Lower leg skin (tissue), 4 donors: ENCODE data around the gene APBB2. TPM values are rescaled to one million over a fixed set of nuclear protein-coding genes. Genes with fewer than 3 reads are reported as not detected.

Source experiments
- DNase-seq, 2 donors: peaks; one replicate each; pipeline ENCODE4 v3.0.0-alpha.2; 2019; ENCODE audit warnings: low spot score in 2 of 2
- H3K4me3 ChIP-seq: fragments of 200-600 bp; sonication (generic); 2 replicates; pipeline ENCODE4 v1.5.1; 2017; ENCODE audit warnings: mild to moderate bottlenecking, low read depth; ENCODE audit not compliant: poor library complexity, severe bottlenecking
- POLR2A ChIP-seq, 2 donors: fragments of 450-650 bp; IDR thresholded peaks; one replicate each; pipeline ENCODE4 v1.6.1; 2016 to 2017; ENCODE audit warnings: antibody characterized with exemption in 2 of 2, mild to moderate bottlenecking in 1 of 2, moderate library complexity in 1 of 2
- WGBS, 2 donors: methylation state at CpG; one replicate each; pipeline ENCODE4 v1.1.5; 2018; 5-methylcytosine and 5-hydroxymethylcytosine counted together
- intact Hi-C: fragments of 100-400 bp; cut with DNase I; formaldehyde crosslinking; loops from one replicate; pipeline ENCODE4 v1.15.0; 2023; ENCODE audit warnings: low total_unique reads
- total RNA-seq, 4 donors: library from RNA; depleted of rRNA; stranded (reverse); fragments of >200 nt; gene quantifications; one replicate each; pipeline ENCODE4 v1.1.0, GENCODE V29; 2016
- TF ChIP-seq, protein P1 (sequence below), 3 donors: fragments of 450-650 bp; IDR thresholded peaks; one replicate each; pipeline ENCODE4 v1.5.1; 2016; ENCODE audit warnings: antibody characterized with exemption in 3 of 3, mild to moderate bottlenecking in 3 of 3, moderate library complexity in 2 of 3

APBB2 gene
- total RNA-seq, 4 donors from 2014 or later, result 24.0 to 49.2 (median 43.3) TPM

DNA sequence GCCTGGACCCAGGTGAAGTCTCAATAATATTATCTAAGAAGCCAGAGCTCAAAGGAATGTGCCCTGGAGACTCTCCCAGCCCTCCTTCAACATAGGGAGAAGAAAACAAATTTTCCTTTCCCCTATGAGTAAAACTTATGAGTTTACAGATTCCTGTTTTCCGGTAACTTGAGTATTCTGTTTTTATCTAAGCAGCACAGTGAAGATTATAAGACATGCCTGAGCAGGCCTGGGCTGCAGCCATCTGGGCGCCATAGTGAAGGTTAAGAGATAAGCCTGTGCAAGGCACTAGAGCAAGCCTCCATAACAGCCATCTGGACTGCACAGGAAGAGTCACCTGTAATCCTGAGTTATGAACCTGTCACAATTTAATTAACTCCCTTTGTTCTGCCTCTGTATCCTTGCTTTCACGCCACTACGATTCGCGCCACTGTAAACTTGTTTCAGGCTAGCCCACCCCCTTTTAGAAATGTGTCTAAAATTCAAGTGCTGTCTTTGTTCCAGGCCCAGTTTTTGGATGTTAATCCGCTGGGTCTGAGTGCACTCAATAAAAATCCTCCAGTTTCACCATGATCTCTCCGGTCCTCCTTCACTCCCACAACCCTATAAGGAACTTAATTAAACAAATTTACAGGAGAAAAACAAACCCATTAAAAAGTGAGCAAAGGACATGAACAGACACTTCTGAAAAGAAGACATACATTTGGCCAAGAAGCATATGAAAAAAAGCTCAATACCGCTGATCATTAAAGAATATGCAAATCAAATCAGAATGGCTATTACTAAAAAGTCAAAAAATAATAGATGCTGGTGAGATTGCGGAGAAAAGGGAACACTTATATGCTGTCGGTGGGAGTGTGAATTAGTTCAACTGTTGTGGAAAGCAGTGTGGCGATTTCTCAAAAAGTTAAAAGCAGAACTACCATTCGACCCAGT lies 189.5 kb downstream of the APBB2 start:
- no peak for TF ChIP-seq POLR2A (IDR thresholded peaks at IDR 0.05)
- TF ChIP-seq, protein P1, sequence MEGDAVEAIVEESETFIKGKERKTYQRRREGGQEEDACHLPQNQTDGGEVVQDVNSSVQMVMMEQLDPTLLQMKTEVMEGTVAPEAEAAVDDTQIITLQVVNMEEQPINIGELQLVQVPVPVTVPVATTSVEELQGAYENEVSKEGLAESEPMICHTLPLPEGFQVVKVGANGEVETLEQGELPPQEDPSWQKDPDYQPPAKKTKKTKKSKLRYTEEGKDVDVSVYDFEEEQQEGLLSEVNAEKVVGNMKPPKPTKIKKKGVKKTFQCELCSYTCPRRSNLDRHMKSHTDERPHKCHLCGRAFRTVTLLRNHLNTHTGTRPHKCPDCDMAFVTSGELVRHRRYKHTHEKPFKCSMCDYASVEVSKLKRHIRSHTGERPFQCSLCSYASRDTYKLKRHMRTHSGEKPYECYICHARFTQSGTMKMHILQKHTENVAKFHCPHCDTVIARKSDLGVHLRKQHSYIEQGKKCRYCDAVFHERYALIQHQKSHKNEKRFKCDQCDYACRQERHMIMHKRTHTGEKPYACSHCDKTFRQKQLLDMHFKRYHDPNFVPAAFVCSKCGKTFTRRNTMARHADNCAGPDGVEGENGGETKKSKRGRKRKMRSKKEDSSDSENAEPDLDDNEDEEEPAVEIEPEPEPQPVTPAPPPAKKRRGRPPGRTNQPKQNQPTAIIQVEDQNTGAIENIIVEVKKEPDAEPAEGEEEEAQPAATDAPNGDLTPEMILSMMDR (IDR thresholded peaks at IDR 0.05), result no peak
- no peak for DNase-seq
- WGBS, 2 donors, result 90 to 96% methylated on average over 13 of the region's 13 CpGs
- intact Hi-C loops, result no loop called here
- H3K4me3 ChIP-seq, result no peak overlapping the region

DNA sequence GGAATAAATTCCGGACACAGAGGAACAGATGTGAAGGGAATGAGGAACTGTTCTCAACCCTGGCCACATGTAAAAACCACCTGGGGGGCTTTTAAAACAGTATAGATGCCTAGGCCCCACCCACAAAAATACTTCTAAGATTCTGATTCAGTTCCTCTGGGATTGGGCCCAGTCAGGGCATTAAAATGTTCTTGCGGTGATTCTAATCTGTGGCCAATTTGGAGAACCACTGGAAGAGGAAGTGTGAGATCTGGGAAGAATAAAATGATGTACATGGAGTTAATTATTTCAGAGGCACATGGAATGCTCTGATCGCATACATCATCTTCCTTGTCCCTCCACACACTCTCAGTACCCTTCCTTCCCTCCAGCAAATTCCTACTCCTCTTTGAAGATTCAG lies 192.2 kb downstream of the APBB2 start:
- TF ChIP-seq, protein P1 (IDR thresholded peaks at IDR 0.05), result no peak
- TF ChIP-seq POLR2A (IDR thresholded peaks at IDR 0.05), result no peak
- intact Hi-C loops, result no loop called here
- no peak for DNase-seq
- 74 to 84% methylated on average over 3 of the region's 3 CpGs for WGBS, 2 donors
- no peak overlapping the region for H3K4me3 ChIP-seq

DNA sequence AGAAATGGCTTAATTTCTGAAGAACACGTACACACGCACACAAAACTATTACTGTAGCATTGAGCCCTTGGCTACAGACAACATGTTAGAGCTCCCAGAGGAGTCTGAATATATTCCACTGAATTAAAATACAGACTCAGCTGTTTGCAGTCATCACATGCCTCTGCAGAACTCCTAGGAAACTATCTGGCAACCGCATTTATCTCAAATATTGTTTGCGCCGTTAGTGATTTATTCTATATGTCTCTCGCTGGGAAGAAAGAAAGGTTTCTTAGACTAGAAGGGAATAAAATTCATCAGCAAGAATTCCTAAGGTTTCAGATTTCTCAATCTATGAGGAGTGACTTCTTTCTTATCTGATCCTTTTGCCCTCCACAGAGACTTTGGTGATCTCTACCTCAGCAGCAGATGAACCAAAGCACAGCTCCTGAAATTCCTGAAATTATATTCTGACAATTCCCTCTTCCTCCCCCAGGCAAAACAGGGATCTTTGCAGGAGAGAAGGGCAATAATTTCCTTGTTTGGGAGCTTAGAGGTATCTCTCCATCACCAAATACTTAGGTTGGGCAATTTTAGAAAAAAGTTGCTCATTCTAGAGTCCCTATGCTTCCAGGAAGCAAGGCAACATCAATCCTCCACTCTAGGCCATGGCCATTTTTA lies 199.2 kb downstream of the APBB2 start:
- TF ChIP-seq POLR2A (IDR thresholded peaks at IDR 0.05), result no peak
- TF ChIP-seq, protein P1 (IDR thresholded peaks at IDR 0.05), result no peak
- intact Hi-C loops, result no loop called here
- WGBS, 2 donors, result 62 to 63% methylated on average over 6 of the region's 6 CpGs
- DNase-seq, result no peak
- H3K4me3 ChIP-seq, result no peak overlapping the region

DNA sequence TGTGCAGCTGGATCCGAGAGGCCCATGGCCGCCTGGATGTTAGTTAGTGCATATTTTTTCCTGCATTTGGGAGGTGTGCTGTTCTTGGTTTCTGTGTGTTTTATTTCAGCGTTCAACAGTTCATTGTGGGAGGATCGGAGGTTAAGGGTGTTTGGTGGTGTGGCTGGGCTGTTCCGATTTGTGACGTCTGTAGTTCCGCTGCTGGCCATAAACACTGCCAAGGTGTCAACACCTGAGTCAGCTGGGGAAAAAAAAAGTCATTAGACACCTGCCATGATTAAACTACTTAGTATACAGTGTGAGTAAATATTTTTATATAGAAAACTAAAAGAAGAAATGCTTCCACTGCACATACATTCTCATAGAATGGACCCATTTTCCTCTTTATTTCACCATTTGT lies 200.2 kb downstream of the APBB2 start:
- no peak for DNase-seq
- intact Hi-C loops, result no loop called here
- TF ChIP-seq, protein P1 (IDR thresholded peaks at IDR 0.05), result no peak
- TF ChIP-seq POLR2A (IDR thresholded peaks at IDR 0.05), result no peak
- no peak overlapping the region for H3K4me3 ChIP-seq
- WGBS, 2 donors, result 86 to 95% methylated on average over 7 of the region's 7 CpGs

DNA sequence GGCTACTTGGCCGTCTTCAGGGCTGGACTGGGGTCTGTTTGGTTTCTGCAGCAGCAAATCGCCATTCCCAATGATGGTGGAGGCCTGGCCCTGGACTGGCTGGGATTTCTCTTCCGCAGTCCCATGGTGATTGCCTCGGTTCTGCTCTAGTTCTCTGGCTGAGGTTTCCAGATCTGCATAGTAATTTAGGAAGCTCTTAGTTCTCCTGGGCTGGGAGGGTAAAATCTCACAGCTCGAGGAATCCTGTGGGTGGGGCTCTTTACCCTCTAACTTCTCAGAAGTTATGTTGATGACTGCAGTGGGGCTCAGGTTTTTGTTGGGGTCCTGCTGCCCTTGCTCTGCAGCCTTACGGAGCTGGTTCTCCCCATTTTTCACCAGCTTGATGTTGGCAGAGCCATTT lies 200.6 kb downstream of the APBB2 start:
- intact Hi-C loops, result no loop called here
- WGBS, 2 donors, result 44 to 71% methylated on average over 6 of the region's 6 CpGs
- TF ChIP-seq, protein P1 (IDR thresholded peaks at IDR 0.05), result no peak
- no peak for TF ChIP-seq POLR2A (IDR thresholded peaks at IDR 0.05)
- DNase-seq, result no peak
- no peak overlapping the region for H3K4me3 ChIP-seq
